IPS-NIHi11 (cell line): ENCODE measurements around the gene RCHY1.
"Not testable (repeated sequence)": the region's sequence is repeated elsewhere in the genome, so short reads cannot be mapped to it uniquely, and the experiment has no call there.

Source experiments
- DNase-seq: peaks from one replicate; pipeline ENCODE4 v3.0.0; 2012; ENCODE audit warnings: mixed read lengths, low spot score

The RCHY1 gene

GRCh38 chr4:75514131-75514948, at the start of gene RCHY1, which contains the start of gene THAP6:
Gene RCHY1, minus strand, starts transcription at chr4:75514403. Its CDS starts 117 bp downstream, at chr4:75514286.
Gene THAP6, plus strand, starts transcription at chr4:75514473. Its CDS starts 980 bp downstream, at chr4:75515453.
- DNase-seq = peak; percentile 90

DNA sequence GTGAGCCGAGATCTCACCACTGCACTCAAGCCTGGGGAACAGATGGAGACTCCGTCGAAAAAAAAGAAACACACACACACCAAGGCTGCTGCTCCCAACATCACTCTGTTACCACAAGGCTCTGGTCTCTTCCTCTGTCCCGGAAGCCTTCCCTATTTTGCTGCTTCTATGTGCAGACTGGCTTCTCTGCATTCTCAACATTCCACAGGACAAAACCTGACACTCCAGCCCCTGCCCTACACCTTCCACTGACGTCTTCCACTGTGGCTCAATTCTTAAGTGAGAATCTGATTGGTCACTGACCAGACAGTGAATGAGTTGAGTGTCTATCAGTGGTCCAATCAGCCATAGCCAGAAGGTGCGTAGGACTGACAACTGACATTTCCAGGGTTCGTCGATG, 47.6 kb upstream of the RCHY1 start:
- peak; percentile 65 for DNase-seq

- DNase-seq = no peak
Measured at GRCh38 chr4:75557696-75558095, 43.5 kb upstream of the RCHY1 start.

- peak; percentile 25 for DNase-seq
Measured at GRCh38 chr4:75555294-75556164, 41.3 kb upstream of the RCHY1 start, which contains the start of gene ODAPH. Gene ODAPH, plus strand, starts transcription at chr4:75556066. Its CDS starts 17 bp downstream, at chr4:75556083.

DNA sequence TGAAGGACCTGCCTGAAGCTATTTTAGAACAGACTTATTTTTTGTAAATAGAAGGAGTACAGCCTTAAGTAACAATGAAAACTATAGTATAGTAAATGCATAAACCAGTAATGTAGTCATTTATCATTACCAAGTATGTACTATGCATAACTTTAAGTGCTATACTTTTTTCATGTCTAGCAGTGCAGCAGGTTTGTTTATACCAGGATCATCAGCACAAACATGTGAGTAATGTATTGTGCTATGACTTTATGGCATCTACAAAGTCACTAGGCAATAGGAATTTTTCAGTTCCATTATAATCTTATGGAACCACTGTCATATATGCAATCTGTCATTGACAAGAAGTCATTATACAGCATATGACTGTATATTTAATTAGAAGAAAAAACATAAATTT, 38.2 kb upstream of the RCHY1 start:
- DNase-seq = no peak

GRCh38 chr4:75549019-75549418, 34.8 kb upstream of the RCHY1 start:
- DNase-seq = no peak

- no peak for DNase-seq
Measured at GRCh38 chr4:75547647-75548387, 33.6 kb upstream of the RCHY1 start.

- DNase-seq = no peak
Measured at GRCh38 chr4:75545526-75545925, 31.3 kb upstream of the RCHY1 start.

GRCh38 chr4:75544870-75545269, 30.7 kb upstream of the RCHY1 start:
- no peak for DNase-seq

DNA sequence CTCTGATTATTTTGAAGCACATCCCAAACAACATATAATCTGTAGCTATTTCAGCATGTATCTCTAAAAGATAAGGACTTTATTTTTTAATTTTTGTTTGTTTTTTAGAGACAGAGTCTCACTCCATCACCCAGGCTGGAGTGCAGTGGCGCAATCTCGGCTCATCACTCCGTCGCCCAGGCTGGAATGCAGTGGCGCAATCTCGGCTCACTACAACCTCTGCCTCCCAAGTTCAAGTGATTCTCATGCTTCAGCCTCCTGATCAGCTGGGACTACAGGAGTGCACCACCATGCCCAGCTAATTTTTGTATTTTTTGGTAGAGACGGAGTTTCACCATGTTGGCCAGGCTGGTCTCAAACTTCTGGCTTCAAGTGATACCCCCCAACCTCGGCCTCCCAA, 30.0 kb upstream of the RCHY1 start:
- not testable (repeated sequence) for DNase-seq

GRCh38 chr4:75542824-75543223, 28.6 kb upstream of the RCHY1 start:
- DNase-seq = no peak

DNA sequence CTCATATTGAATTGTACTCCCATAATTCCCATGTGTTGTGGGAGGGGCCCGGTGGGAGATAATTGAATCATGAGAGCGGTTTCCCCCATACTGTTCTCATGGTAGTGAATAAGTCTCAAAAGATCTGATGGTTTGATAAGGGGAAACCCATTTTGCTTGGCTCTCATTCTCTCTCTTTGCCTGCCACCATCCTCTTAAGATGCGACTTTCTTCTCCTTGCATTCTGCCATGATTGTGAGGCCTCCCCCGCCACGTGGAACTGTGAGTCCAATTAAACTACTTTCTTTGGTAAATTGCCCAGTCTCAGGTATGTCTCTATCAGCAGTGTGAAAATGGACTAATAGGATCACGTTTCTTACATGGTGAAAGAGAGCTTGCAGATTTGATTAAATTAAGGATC, 23.1 kb upstream of the RCHY1 start:
- not testable (repeated sequence) for DNase-seq

- not testable (repeated sequence) for DNase-seq
Measured at GRCh38 chr4:75533926-75534325, 19.7 kb upstream of the RCHY1 start.

DNA sequence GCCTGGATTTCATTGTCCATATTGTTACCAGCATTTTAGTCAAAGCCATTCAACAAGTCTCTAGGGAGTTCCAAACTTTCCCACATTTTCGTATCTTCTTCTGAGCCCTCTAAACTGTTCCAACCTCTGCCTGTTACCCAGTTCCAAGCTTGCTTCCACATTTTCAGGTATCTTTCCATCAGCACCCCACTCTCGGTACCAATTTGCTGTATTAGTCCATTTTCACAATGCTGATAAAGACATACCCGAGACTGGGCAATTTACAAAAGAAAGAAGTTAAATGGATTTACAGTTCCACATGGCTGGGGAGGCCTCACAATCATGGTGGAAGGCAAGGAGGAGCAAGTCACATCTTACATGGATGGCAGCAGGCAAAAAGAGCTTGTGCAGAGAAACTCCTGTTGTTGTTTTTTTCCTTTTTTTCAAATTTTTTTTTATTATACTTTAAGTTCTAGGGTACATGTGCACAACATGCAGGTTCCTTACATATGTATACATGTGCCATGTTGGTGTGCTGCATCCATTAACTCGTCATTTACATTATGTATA, 19.2 kb upstream of the RCHY1 start:
- not testable (repeated sequence) for DNase-seq

GRCh38 chr4:75531536-75532143, 17.4 kb upstream of the RCHY1 start:
- DNase-seq = not testable (repeated sequence)

GRCh38 chr4:75530556-75531322, 16.5 kb upstream of the RCHY1 start:
- no peak for DNase-seq

GRCh38 chr4:75527482-75527881, 13.3 kb upstream of the RCHY1 start:
- no peak for DNase-seq

DNA sequence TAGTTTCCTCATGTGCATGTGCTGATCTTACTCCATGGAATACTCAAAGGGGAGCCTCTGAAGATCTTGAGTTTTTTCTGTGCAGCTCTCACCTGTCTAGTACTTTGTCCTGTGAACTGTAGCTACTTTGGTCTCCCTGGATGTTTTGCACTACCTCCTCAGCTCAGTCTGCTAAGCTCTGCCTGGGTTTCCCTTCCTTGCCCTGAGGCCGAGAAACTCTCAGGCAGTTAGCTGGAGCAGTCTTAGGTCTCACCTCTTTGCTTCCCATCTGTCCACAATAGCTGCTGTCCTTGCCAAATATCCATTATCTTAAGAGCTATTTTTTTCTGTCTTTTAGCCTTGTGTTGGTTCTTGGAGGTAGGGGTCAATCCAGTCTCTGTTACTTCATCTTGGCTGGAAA, 11.7 kb upstream of the RCHY1 start:
- no peak for DNase-seq

DNA sequence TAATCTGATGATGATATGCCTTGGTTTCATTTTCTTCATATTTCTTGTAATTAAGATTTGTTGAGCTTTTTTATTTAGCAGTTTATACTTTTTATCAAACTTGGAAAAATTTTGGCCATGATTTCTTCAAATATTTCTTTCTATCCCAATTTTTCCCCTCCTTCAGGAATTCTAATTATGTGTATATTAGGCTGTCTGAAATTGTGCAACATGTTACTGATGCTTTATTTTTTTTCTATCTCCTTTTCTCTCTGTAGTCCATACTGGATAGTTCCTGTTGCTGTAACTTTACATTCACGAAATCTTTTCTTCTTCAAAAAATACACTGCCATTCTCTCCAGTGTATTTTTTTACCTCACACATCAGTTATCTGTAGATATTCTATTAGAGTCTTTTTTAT, 10.9 kb upstream of the RCHY1 start:
- no peak for DNase-seq

DNA sequence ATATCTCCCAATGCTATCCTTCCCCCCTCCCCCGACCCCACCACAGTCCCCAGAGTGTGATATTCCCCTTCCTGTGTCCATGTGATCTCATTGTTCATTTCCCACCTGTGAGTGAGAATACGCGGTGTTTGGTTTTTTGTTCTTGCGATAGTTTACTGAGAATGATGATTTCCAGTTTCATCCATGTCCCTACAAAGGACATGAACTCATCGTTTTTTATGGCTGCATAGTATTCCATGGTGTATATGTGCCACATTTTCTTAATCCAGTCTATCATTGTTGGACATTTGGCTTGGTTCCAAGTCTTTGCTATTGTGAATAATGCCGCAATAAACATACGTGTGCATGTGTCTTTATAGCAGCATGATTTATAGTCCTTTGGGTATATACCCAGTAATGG, 5.2 kb upstream of the RCHY1 start:
- DNase-seq = not testable (repeated sequence)

- no peak for DNase-seq
Measured at GRCh38 chr4:75516144-75516543, 1.9 kb upstream of the RCHY1 start.
